Gastrocnemius medialis (tissue), 4 donors: ENCODE results near the gene PPM1K. TPM values are rescaled to one million over a fixed set of nuclear protein-coding genes. Genes with fewer than 3 reads are reported as not detected.

Experiments
- ATAC-seq, 2 donors: fragments of 150-250 bp; one replicate each; pipeline ENCODE4 v1.9.1; 2016
- DNase-seq, 2 donors: peaks; one replicate each; pipeline ENCODE4 v3.0.0-alpha.2; 2019
- H3K27ac ChIP-seq, 4 donors: fragments of 200-600 bp; sonication (generic); 1 replicate in 1 of 4; 2 replicates in 3 of 4; pipeline ENCODE4 v1.5.1; 2016 to 2018; ENCODE audit warnings: mild to moderate bottlenecking in 2 of 4, moderate library complexity in 1 of 4
- H3K27me3 ChIP-seq, 3 donors: fragments of 200-600 bp; sonication (generic) in 2 of 3; 1 replicate in 1 of 3; 2 replicates in 2 of 3; pipeline versions ENCODE4 v1.5.1 to v1.6.0; 2016 to 2019; ENCODE audit warnings: mild to moderate bottlenecking in 1 of 3, moderate library complexity in 1 of 3
- H3K36me3 ChIP-seq, 2 donors: fragments of 200-600 bp; sonication (generic) in 1 of 2; one replicate each; pipeline ENCODE4 v1.5.1; 2017 to 2018
- H3K4me1 ChIP-seq, 2 donors: fragments of 200-600 bp; sonication (generic) in 1 of 2; one replicate each; pipeline ENCODE4 v1.5.1; 2016 to 2017; ENCODE audit warnings: mild to moderate bottlenecking in 2 of 2
- H3K4me3 ChIP-seq, 4 donors: fragments of 200-600 bp; sonication (generic) in 3 of 4; 1 replicate in 1 of 4; 2 replicates in 3 of 4; pipeline ENCODE4 v1.5.1; 2016 to 2019; ENCODE audit warnings: mild to moderate bottlenecking in 2 of 4
- H3K9me3 ChIP-seq, 3 donors: fragments of 200-600 bp; sonication (generic) in 2 of 3; 1 replicate in 1 of 3; 2 replicates in 2 of 3; pipeline ENCODE4 v1.5.1; 2016 to 2019
- POLR2A ChIP-seq, 2 donors: fragments of 450-650 bp; IDR thresholded peaks; one replicate each; pipeline ENCODE4 v1.6.1; 2017; ENCODE audit warnings: antibody characterized with exemption in 2 of 2, mild to moderate bottlenecking in 2 of 2, moderate library complexity in 2 of 2
- in situ Hi-C, 4 donors: fragments of 200-750 bp; cut with MboI; loops; one replicate each; pipeline versions ENCODE4 v1.15.0 to v1.8.0; 2017; ENCODE audit warnings: low sequenced_read_pairs in 4 of 4
- intact Hi-C: fragments of 100-400 bp; cut with DNase I; formaldehyde crosslinking; loops from one replicate; pipeline ENCODE4 v1.15.1; 2023; ENCODE audit warnings: low total_unique reads
- total RNA-seq, 4 donors: library from RNA; depleted of rRNA; stranded (reverse); fragments of >200 nt; gene quantifications; one replicate each; pipeline versions ENCODE4 v1.1.0 to v1.2.3, GENCODE V29; 2016
- TF ChIP-seq, protein P1 (sequence below), 5 experiments: fragments of 450-650 bp in 3 of 5; fragments of 200-600 bp in 2 of 5; sonication (generic) in 2 of 5; IDR thresholded peaks in 4 of 5; conservative IDR thresholded peaks in 1 of 5; 1 replicate in 4 of 5; 2 replicates in 1 of 5; pipeline ENCODE4 v1.5.1; 2016 to 2019; ENCODE audit warnings: antibody characterized with exemption in 5 of 5, mild to moderate bottlenecking in 3 of 5, moderate library complexity in 3 of 5

The PPM1K gene
- total RNA-seq, 4 donors from 2014 or later: 3.3 to 9.5 (median 6.9) TPM

DNA sequence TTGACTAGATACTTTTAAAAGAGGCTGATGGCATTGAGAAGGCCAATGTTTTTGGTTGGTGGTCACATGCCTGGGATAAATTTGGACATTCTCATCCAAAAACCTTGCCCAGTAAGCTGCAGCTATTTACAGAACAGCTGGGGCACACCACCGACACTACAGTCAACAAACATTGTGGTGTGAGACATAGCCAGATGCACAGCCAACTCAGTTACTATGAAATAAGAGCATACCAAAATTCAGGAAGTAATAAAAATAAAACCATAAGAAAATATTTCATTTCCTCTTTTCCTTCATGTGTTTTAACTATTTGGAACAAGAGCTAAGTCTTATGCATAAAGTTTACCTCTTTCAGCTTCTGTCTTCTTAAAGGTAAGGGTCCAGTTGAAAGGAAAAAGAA lies 8.8 kb downstream of the PPM1K start:
- ATAC-seq: no peak
- H3K36me3 ChIP-seq: peaks cover 0 to 7% of the 10 kb centered on the region in 2 donors
- no peak for DNase-seq
- TF ChIP-seq, protein P1, sequence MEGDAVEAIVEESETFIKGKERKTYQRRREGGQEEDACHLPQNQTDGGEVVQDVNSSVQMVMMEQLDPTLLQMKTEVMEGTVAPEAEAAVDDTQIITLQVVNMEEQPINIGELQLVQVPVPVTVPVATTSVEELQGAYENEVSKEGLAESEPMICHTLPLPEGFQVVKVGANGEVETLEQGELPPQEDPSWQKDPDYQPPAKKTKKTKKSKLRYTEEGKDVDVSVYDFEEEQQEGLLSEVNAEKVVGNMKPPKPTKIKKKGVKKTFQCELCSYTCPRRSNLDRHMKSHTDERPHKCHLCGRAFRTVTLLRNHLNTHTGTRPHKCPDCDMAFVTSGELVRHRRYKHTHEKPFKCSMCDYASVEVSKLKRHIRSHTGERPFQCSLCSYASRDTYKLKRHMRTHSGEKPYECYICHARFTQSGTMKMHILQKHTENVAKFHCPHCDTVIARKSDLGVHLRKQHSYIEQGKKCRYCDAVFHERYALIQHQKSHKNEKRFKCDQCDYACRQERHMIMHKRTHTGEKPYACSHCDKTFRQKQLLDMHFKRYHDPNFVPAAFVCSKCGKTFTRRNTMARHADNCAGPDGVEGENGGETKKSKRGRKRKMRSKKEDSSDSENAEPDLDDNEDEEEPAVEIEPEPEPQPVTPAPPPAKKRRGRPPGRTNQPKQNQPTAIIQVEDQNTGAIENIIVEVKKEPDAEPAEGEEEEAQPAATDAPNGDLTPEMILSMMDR (IDR thresholded peaks at IDR 0.05 in 4 of 5, conservative IDR thresholded peaks at IDR 0.05 in 1 of 5): no peak
- no peak for TF ChIP-seq POLR2A (IDR thresholded peaks at IDR 0.05)
- no peak overlapping the region for H3K27ac ChIP-seq
- H3K9me3 ChIP-seq: no peaks in the 10 kb centered on the region
- peaks cover 7 to 27% of the 10 kb centered on the region in 2 donors for H3K4me1 ChIP-seq
- intact Hi-C loops (no loop called here), in situ Hi-C loops (loop anchor here in 1 of 4 donors (10.0 kb wide), 1 partner anchor 51 kb away; no protein-coding TSS in a partner anchor)
- no peak overlapping the region for H3K4me3 ChIP-seq
- no peaks in the 10 kb centered on the region for H3K27me3 ChIP-seq

DNA sequence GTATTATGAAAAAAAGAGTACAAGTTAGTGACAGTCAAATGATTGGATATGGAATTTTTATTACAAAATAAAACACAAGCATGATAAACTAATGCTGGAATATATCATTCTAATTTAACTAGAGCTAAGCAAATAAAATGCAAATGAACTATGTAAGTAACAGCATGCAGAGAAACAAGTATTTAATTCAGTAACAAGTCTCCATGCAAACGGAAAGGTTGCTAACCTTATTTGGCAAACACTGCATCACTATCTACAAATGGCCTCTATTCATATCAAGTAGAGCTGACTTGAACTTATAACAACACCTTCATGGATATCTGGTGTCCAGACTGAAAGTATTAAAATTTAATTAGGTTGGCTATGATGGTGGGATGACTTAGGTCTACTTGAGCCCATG lies 15.4 kb downstream of the PPM1K start:
- in situ Hi-C loops (no loop called here), intact Hi-C loops (no loop called here)
- DNase-seq: no peak
- Histone ChIP-seq H3K4me3 (no peak overlapping the region), H3K27me3 (no peaks in the 10 kb centered on the region), H3K9me3 (no peaks in the 10 kb centered on the region), H3K27ac (no peak overlapping the region), H3K36me3 (peaks cover 0 to 29% of the 10 kb centered on the region in 2 donors), H3K4me1 (no peaks in the 10 kb centered on the region)
- no peak for ATAC-seq
- TF ChIP-seq, protein P1 (IDR thresholded peaks at IDR 0.05 in 4 of 5, conservative IDR thresholded peaks at IDR 0.05 in 1 of 5): no peak
- no peak for TF ChIP-seq POLR2A (IDR thresholded peaks at IDR 0.05)

DNA sequence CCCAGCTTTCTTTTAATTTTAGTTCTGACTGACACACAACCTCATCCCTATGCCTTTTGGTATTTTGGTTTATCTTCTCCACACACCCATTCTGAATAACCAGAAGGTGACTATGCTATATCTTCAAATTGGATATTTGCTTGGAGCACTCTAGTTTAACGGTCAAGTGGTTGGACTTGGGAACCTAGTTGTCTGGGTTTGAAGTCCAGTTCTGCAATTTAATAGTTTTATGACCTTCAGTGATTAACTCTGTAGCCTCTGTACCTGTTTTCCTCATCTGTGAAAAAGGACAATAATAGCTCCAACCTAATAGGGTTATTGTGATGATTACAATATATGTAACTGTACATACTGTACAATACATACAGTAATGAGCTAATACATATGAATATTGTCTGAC lies 20.0 kb downstream of the PPM1K start:
- TF ChIP-seq, protein P1 (IDR thresholded peaks at IDR 0.05 in 4 of 5, conservative IDR thresholded peaks at IDR 0.05 in 1 of 5): no peak
- no peak for TF ChIP-seq POLR2A (IDR thresholded peaks at IDR 0.05)
- Histone ChIP-seq H3K36me3 (peaks cover 0 to 38% of the 10 kb centered on the region in 2 donors), H3K4me3 (no peak overlapping the region), H3K4me1 (no peaks in the 10 kb centered on the region), H3K27ac (no peak overlapping the region), H3K27me3 (no peaks in the 10 kb centered on the region), H3K9me3 (no peaks in the 10 kb centered on the region)
- in situ Hi-C loops: no loop called here
- DNase-seq (no peak), ATAC-seq (no peak)
- intact Hi-C loops: no loop called here

GRCh38 chr4:88257726-88258125 lies 26.6 kb downstream of the PPM1K start:
- intact Hi-C loops: no loop called here
- TF ChIP-seq, protein P1 (IDR thresholded peaks at IDR 0.05 in 4 of 5, conservative IDR thresholded peaks at IDR 0.05 in 1 of 5): no peak
- no peak for TF ChIP-seq POLR2A (IDR thresholded peaks at IDR 0.05)
- H3K4me1 ChIP-seq: no peaks in the 10 kb centered on the region
- H3K36me3 ChIP-seq: peaks cover 0 to 4% of the 10 kb centered on the region in 2 donors
- no peaks in the 10 kb centered on the region for H3K27me3 ChIP-seq
- H3K9me3 ChIP-seq: no peaks in the 10 kb centered on the region
- ATAC-seq (no peak), DNase-seq (no peak)
- H3K27ac ChIP-seq: no peak overlapping the region
- in situ Hi-C loops: no loop called here
- no peak overlapping the region for H3K4me3 ChIP-seq

DNA sequence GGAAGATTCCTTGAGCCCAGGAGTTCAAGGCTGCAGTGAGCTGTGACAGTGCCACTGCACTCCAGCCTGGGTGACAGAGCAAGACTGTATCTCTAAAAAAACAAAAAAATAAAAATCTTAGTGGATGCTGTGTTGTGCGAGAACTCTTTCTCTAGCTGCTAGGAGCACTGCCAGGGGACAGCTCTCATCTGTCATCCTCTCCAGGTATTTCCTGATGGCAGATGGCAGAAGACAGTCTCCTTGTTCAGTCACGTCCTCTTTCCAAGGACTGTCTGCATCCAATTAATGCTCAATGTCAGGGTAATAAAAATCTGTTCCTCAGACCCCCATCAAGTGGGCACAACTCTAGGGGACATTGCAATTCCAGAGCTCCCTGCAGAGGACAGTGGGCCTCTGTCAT lies 29.2 kb downstream of the PPM1K start:
- Histone ChIP-seq H3K36me3 (no peaks in the 10 kb centered on the region), H3K9me3 (no peaks in the 10 kb centered on the region), H3K4me1 (no peaks in the 10 kb centered on the region), H3K4me3 (no peak overlapping the region), H3K27ac (no peak overlapping the region), H3K27me3 (no peaks in the 10 kb centered on the region)
- TF ChIP-seq POLR2A (IDR thresholded peaks at IDR 0.05): no peak
- TF ChIP-seq, protein P1 (IDR thresholded peaks at IDR 0.05 in 4 of 5, conservative IDR thresholded peaks at IDR 0.05 in 1 of 5): no peak
- in situ Hi-C loops: no loop called here
- intact Hi-C loops: no loop called here
- ATAC-seq (no peak), DNase-seq (no peak)
